B cell (primary cell): ENCODE results near the gene WDR47. TPM values are rescaled to one million over a fixed set of nuclear protein-coding genes. Genes with fewer than 3 reads are reported as not detected.

Experiments
- ATAC-seq: fragments of 200-7000 bp; cut with Tn5 transposase; one replicate; pipeline ENCODE4 v1.10.0; 2021; ENCODE audit warnings: low read depth, mild to moderate bottlenecking, moderate number of reproducible peaks, moderate library complexity
- CTCF ChIA-PET: fragments of 350-600 bp; sonication (Branson Sonifier 250); formaldehyde crosslinking; loops from one replicate; lab custom pipeline; 2021; ENCODE audit warnings: antibody characterized with exemption, inconsistent platforms; lab: Charles Lee
- POLR2A ChIA-PET: fragments of 350-600 bp; sonication (Branson Sonifier 250); formaldehyde crosslinking; loops from one replicate; lab custom pipeline; 2021; ENCODE audit warnings: antibody characterized with exemption; lab: Charles Lee
- DNase-seq: peaks from one replicate; pipeline ENCODE4 v3.0.0; 2013
- H2AFZ ChIP-seq: 2 replicates; pipeline ENCODE4 v1.6.1; 2012; ENCODE audit warnings: mild to moderate bottlenecking, low read depth, low read length; ENCODE audit not compliant: insufficient read depth, poor library complexity, severe bottlenecking
- H3K27ac ChIP-seq, 2 donors: 1 replicate in 1 of 2; 2 replicates in 1 of 2; pipeline ENCODE4 v1.5.1; 2012 to 2013; ENCODE audit warnings: low read length in 2 of 2, mild to moderate bottlenecking in 2 of 2, moderate library complexity in 1 of 2
- H3K27me3 ChIP-seq, 4 experiments: fragments of 200-600 bp in 1 of 4; sonication (generic) in 1 of 4; replicated peaks in 1 of 4; 1 replicate in 2 of 4; 2 replicates in 2 of 4; pipeline versions ENCODE4 v1.6.1 to v1.7.0; 2013 to 2016; ENCODE audit warnings: low read length in 3 of 4, mild to moderate bottlenecking in 2 of 4, mixed read lengths in 1 of 4, moderate library complexity in 1 of 4; ENCODE audit not compliant: insufficient read depth in 4 of 4, control insufficient read depth in 3 of 4; ENCODE audit errors: control extremely low read depth in 1 of 4
- H3K36me3 ChIP-seq, 2 experiments: replicated peaks in 1 of 2; 1 replicate in 1 of 2; 2 replicates in 1 of 2; pipeline versions ENCODE4 v1.6.1 to v1.7.1; 2013; ENCODE audit warnings: low read length in 1 of 2; ENCODE audit not compliant: insufficient read depth in 2 of 2, control insufficient read depth in 1 of 2; ENCODE audit errors: control extremely low read depth in 1 of 2, extremely low read depth in 1 of 2
- H3K4me1 ChIP-seq, 2 donors: fragments of 200-600 bp in 1 of 2; sonication (generic) in 1 of 2; 1 replicate in 1 of 2; 2 replicates in 1 of 2; pipeline versions ENCODE4 v1.5.1 to v1.6.1; 2013 to 2017; ENCODE audit warnings: low read length in 2 of 2; ENCODE audit not compliant: control insufficient read depth in 2 of 2, insufficient read depth in 2 of 2
- H3K4me2 ChIP-seq: replicated peaks from 2 replicates; pipeline ENCODE3; 2012; ENCODE audit warnings: mild to moderate bottlenecking, low read depth, low read length; ENCODE audit not compliant: poor library complexity, severe bottlenecking
- H3K4me3 ChIP-seq, 5 experiments: fragments of 200-600 bp in 1 of 5; sonication (generic) in 1 of 5; 1 replicate in 3 of 5; 2 replicates in 2 of 5; pipeline versions ENCODE4 v1.5.1 to v1.7.0; 2011 to 2016; ENCODE audit warnings: low read length in 4 of 5, mild to moderate bottlenecking in 4 of 5, low read depth in 2 of 5, control low read depth in 1 of 5, moderate library complexity in 1 of 5; ENCODE audit not compliant: insufficient read depth in 1 of 5; ENCODE audit errors: control extremely low read depth in 1 of 5, extremely low read depth in 1 of 5
- H3K79me2 ChIP-seq: fragments of 200-600 bp; sonication (generic); one replicate; pipeline ENCODE4 v1.6.0; 2016; ENCODE audit warnings: low read length; ENCODE audit not compliant: control insufficient read depth, insufficient read depth
- H3K9ac ChIP-seq: fragments of 200-600 bp; sonication (generic); 2 replicates; pipeline ENCODE4 v1.6.1; 2017; ENCODE audit warnings: mild to moderate bottlenecking, low read length, moderate library complexity
- H3K9me3 ChIP-seq, 3 donors: one replicate each; pipeline versions ENCODE4 v1.6.1 to v1.7.1; 2013; ENCODE audit warnings: low read length in 2 of 3; ENCODE audit not compliant: control insufficient read depth in 2 of 3, insufficient read depth in 1 of 3; ENCODE audit errors: control extremely low read depth in 1 of 3
- H4K20me1 ChIP-seq: 2 replicates; pipeline ENCODE4 v1.6.0; 2012; ENCODE audit warnings: mild to moderate bottlenecking, low read length; ENCODE audit not compliant: insufficient read depth, control insufficient read depth, poor library complexity, severe bottlenecking
- H3K27ac Mint-ChIP-seq: one replicate; pipeline ENCODE4 v1.8.0; 2021; ENCODE audit warnings: mixed read lengths
- H3K27me3 Mint-ChIP-seq: one replicate; pipeline ENCODE4 v1.8.0; 2021; ENCODE audit warnings: mixed read lengths
- H3K4me1 Mint-ChIP-seq: one replicate; pipeline ENCODE4 v1.8.0; 2021; ENCODE audit warnings: mixed read lengths
- H3K4me3 Mint-ChIP-seq: one replicate; pipeline ENCODE4 v1.8.0; 2021; ENCODE audit warnings: mixed read lengths
- H3K9me3 Mint-ChIP-seq: one replicate; pipeline ENCODE4 v1.8.0; 2022; ENCODE audit warnings: mixed read lengths; ENCODE audit not compliant: insufficient read depth
- EZH2 ChIP-seq: IDR thresholded peaks from 2 replicates; pipeline ENCODE4 v1.6.1; 2012; ENCODE audit warnings: borderline replicate concordance, low read depth, mild to moderate bottlenecking, moderate library complexity, low read length; ENCODE audit not compliant: insufficient read depth, poor library complexity, severe bottlenecking
- WGBS: methylation state at CpG from one replicate; pipeline ENCODE4 v1.1.5; 2013; ENCODE audit warnings: missing lambda C conversion rate; ENCODE audit not compliant: insufficient coverage; 5-methylcytosine and 5-hydroxymethylcytosine counted together
- intact Hi-C: fragments of 100-400 bp; cut with micrococcal nuclease; formaldehyde crosslinking; loops from one replicate; pipeline ENCODE4 v1.10.0; 2022
- polyA plus RNA-seq: library from polyadenylated mRNA; depleted of rRNA; stranded (reverse); fragments of >200 nt; gene quantifications from 2 replicates; pipeline ENCODE4 v1.2.3, GENCODE V29; 2012
- total RNA-seq, 2 donors: library from RNA; stranded (reverse); fragments of 120-200 nt in 1 of 2; gene quantifications; 1 replicate in 1 of 2; 2 replicates in 1 of 2; pipeline versions ENCODE4 v1.2.3 to v1.2.4, GENCODE V29; 2013 to 2022
- TF ChIP-seq, protein P1 (sequence below): fragments of 200-600 bp; IDR thresholded peaks from one replicate; pipeline ENCODE4 v1.8.0; 2022; ENCODE audit warnings: antibody characterized with exemption, mild to moderate bottlenecking

The WDR47 gene
- total and polyA plus RNA-seq, 2 donors (not counting 1 experiment from before 2014, with no cell fraction given) = 4.4 to 21.6 TPM

DNA sequence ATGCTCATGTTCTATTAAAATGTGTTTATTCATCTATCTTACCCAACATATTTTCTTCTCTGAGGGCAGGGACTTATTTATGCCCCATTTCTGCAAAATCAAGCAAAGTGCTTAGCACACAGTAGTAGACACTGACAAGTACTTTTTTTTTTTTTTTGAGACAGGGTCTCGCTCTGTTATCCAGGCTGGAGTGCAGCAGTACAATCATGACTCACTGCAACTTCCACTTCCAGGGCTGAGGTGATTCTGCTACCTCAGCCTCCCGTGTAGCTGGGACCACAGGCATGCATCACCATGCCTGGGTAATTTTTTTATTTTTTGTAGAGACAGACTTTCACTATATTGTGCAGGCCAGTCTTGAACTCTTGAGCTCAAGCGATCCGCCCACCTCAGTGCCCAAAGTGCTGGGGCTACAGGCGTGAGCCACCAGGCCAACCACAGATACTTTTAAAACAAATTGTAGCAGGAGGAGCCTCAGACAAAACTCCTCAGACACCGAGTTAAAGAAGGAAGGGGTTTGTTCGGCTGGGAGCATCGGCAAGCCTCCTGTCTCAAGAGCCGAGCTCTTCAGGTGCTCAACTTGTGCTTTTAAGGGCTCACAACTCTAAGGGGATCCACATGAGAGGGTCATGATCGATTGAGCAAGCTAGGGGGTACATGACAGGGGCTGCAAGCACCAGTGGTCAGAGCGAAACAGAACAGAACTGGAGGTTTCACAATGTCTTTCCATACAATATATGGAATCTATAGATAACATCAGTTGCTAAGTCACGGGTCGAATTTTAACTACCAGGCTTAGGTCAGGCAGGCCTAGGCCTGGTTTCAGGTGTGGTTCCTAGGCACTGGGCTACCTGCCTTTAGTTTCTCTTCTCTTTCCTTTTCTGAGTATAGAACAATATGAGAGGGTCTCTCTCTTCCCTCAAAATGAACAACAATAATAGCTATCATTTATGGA is 42.9 kb upstream of the WDR47 start:
- no peak for ATAC-seq
- intact Hi-C loops = no loop called here
- Histone ChIP-seq H3K9ac (no peak overlapping the region), H3K79me2 (no peaks in the 10 kb centered on the region), H3K9me3 (peaks cover 0 to 10% (median 0%) of the 10 kb centered on the region in 3 donors), H3K36me3 (no peaks in the 10 kb centered on the region), H3K27ac (no peak overlapping the region), H3K4me3 (no peak overlapping the region), H2AFZ (no peak overlapping the region), H4K20me1 (no peaks in the 10 kb centered on the region), H3K4me2 (no peak overlapping the region), H3K27me3 (no peaks in the 10 kb centered on the region), H3K4me1 (peaks cover 3 to 5% of the 10 kb centered on the region in 2 donors)
- no peaks in the 10 kb centered on the region for H3K9me3 Mint-ChIP-seq
- POLR2A ChIA-PET = no interaction called here
- DNase-seq = no peak
- no peaks in the 10 kb centered on the region for H3K27me3 Mint-ChIP-seq
- CTCF ChIA-PET = interaction anchor here (1.0 kb wide), 1 partner anchor 9 kb away, joined by 3 read pairs; the partner anchor contains the start of gene TAF13
- H3K4me3 Mint-ChIP-seq = no peak overlapping the region
- H3K27ac Mint-ChIP-seq = no peak overlapping the region
- H3K4me1 Mint-ChIP-seq = peaks cover 5% of the 10 kb centered on the region
- TF ChIP-seq, protein P1, sequence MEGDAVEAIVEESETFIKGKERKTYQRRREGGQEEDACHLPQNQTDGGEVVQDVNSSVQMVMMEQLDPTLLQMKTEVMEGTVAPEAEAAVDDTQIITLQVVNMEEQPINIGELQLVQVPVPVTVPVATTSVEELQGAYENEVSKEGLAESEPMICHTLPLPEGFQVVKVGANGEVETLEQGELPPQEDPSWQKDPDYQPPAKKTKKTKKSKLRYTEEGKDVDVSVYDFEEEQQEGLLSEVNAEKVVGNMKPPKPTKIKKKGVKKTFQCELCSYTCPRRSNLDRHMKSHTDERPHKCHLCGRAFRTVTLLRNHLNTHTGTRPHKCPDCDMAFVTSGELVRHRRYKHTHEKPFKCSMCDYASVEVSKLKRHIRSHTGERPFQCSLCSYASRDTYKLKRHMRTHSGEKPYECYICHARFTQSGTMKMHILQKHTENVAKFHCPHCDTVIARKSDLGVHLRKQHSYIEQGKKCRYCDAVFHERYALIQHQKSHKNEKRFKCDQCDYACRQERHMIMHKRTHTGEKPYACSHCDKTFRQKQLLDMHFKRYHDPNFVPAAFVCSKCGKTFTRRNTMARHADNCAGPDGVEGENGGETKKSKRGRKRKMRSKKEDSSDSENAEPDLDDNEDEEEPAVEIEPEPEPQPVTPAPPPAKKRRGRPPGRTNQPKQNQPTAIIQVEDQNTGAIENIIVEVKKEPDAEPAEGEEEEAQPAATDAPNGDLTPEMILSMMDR = no peak
- no peak for TF ChIP-seq EZH2
- WGBS = 98% methylated on average over 7 of the region's 13 CpGs

DNA sequence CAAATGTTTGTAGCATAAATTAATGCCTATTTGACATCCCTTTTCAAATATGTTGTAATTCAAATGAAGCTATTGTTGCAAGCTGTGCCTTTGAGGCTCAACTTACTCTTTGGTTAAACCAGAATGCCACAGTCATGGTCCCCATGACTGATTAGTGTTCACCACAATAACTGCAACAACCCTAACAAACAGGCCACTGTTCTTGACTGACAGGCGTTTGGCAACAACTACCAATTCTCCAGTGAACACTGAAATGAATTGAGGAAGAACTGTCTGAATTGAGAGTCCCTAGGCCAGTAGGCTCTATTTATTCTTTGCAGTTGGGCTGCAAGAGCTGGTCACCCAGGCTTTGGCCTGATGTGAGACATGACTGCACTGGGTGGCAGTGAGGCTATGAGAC is 42.0 kb upstream of the WDR47 start:
- Histone ChIP-seq H3K4me2 (no peak overlapping the region), H2AFZ (no peak overlapping the region), H3K27ac (no peak overlapping the region), H3K9me3 (peaks cover 0 to 2% (median 0%) of the 10 kb centered on the region in 3 donors), H3K4me3 (no peak overlapping the region), H3K27me3 (no peaks in the 10 kb centered on the region), H3K4me1 (no peaks in the 10 kb centered on the region), H4K20me1 (no peaks in the 10 kb centered on the region), H3K36me3 (no peaks in the 10 kb centered on the region), H3K9ac (no peak overlapping the region), H3K79me2 (no peaks in the 10 kb centered on the region)
- DNase-seq = no peak
- WGBS = 75% methylated on average over 1 of the region's 1 CpG
- ChIA-PET CTCF (no interaction called here), POLR2A (no interaction called here)
- TF ChIP-seq, protein P1 = no peak
- TF ChIP-seq EZH2 = no peak
- no peaks in the 10 kb centered on the region for H3K9me3 Mint-ChIP-seq
- no peak overlapping the region for H3K27ac Mint-ChIP-seq
- no peak overlapping the region for H3K4me3 Mint-ChIP-seq
- intact Hi-C loops = no loop called here
- ATAC-seq = no peak
- H3K27me3 Mint-ChIP-seq = no peaks in the 10 kb centered on the region
- no peaks in the 10 kb centered on the region for H3K4me1 Mint-ChIP-seq
